WTC11 (cell line): ENCODE results near the gene NIFK. TPM values are rescaled to one million over a fixed set of nuclear protein-coding genes. Genes with fewer than 3 reads are reported as not detected.

ENCODE experiments used
- ATAC-seq: fragments of 200-7000 bp; cut with Tn5 transposase; 2 replicates; pipeline ENCODE4 v1.10.0; 2021; ENCODE audit warnings: mild to moderate bottlenecking, moderate library complexity
- CTCF ChIA-PET: fragments of 300-600 bp; sonication (Branson Sonifier 250); formaldehyde crosslinking; loops from one replicate; lab custom pipeline; 2021; ENCODE audit warnings: antibody characterized with exemption; lab: Charles Lee
- POLR2A ChIA-PET: fragments of 350-600 bp; sonication (Branson Sonifier 250); formaldehyde crosslinking; loops from one replicate; lab custom pipeline; 2021; ENCODE audit warnings: antibody characterized with exemption; lab: Charles Lee
- DNase-seq: peaks from one replicate; pipeline ENCODE4 v3.0.0; 2021; ENCODE audit warnings: low spot score
- H3K27ac Mint-ChIP-seq: 2 replicates; pipeline ENCODE4 v1.8.0; 2021; ENCODE audit warnings: mixed read lengths
- H3K27me3 Mint-ChIP-seq: 2 replicates; pipeline ENCODE4 v1.8.0; 2021; ENCODE audit warnings: low read depth, mild to moderate bottlenecking, moderate library complexity, mixed read lengths
- H3K36me3 Mint-ChIP-seq: 2 replicates; pipeline ENCODE4 v1.8.0; 2021; ENCODE audit warnings: mixed read lengths
- H3K4me1 Mint-ChIP-seq: 2 replicates; pipeline ENCODE4 v1.8.0; 2022; ENCODE audit warnings: mixed read lengths
- H3K4me3 Mint-ChIP-seq: 2 replicates; pipeline ENCODE4 v1.8.0; 2021; ENCODE audit warnings: mild to moderate bottlenecking, moderate library complexity, mixed read lengths
- H3K9me3 Mint-ChIP-seq: 2 replicates; pipeline ENCODE4 v1.8.0; 2021; ENCODE audit warnings: mixed read lengths
- CREM ChIP-seq: sonication (generic); formaldehyde crosslinking; IDR thresholded peaks from 2 replicates; pipeline ENCODE4 v1.8.1; 2022; ENCODE audit warnings: mild to moderate bottlenecking, missing genetic modification reagents, moderate library complexity
- ELF4 ChIP-seq: sonication (generic); formaldehyde crosslinking; IDR thresholded peaks from 2 replicates; pipeline ENCODE4 v1.8.1; 2022; ENCODE audit warnings: low read depth, mild to moderate bottlenecking, moderate library complexity, missing genetic modification reagents
- FOXP1 ChIP-seq: sonication (generic); formaldehyde crosslinking; IDR thresholded peaks from 2 replicates; pipeline ENCODE4 v1.8.0; 2022; ENCODE audit warnings: missing genetic modification reagents, mild to moderate bottlenecking, moderate library complexity, borderline replicate concordance
- GRHL2 ChIP-seq: fragments of 250-450 bp; sonication (Bioruptor Pico); IDR thresholded peaks from 2 replicates; pipeline ENCODE4 v1.8.0; 2022; ENCODE audit warnings: mild to moderate bottlenecking, moderate library complexity; ENCODE audit not compliant: insufficient replicate concordance, severe bottlenecking
- JAZF1 ChIP-seq: fragments of 250-450 bp; sonication (Bioruptor Pico); IDR thresholded peaks from 2 replicates; pipeline ENCODE4 v1.9.0; 2021; ENCODE audit warnings: moderate library complexity, mild to moderate bottlenecking, inconsistent platforms
- JUN ChIP-seq: sonication (generic); formaldehyde crosslinking; IDR thresholded peaks from 2 replicates; pipeline ENCODE4 v1.8.0; 2023; ENCODE audit warnings: mild to moderate bottlenecking, missing genetic modification reagents
- NFYB ChIP-seq: sonication (generic); formaldehyde crosslinking; conservative IDR thresholded peaks from 2 replicates; pipeline ENCODE4 v1.8.0; 2022; ENCODE audit warnings: low read depth, missing genetic modification reagents
- NR3C1 ChIP-seq: sonication (generic); formaldehyde crosslinking; conservative IDR thresholded peaks from 2 replicates; pipeline ENCODE4 v1.8.1; 2023; ENCODE audit warnings: low read depth, mild to moderate bottlenecking, missing genetic modification reagents
- OVOL2 ChIP-seq: fragments of 250-450 bp; sonication (Bioruptor Pico); IDR thresholded peaks from 2 replicates; pipeline ENCODE4 v1.9.0; 2021; ENCODE audit warnings: mild to moderate bottlenecking, borderline replicate concordance
- RELA ChIP-seq: sonication (generic); formaldehyde crosslinking; IDR thresholded peaks from 2 replicates; pipeline ENCODE4 v1.8.1; 2022; ENCODE audit warnings: missing genetic modification reagents, mild to moderate bottlenecking, borderline replicate concordance
- TEAD4 ChIP-seq: sonication (generic); formaldehyde crosslinking; IDR thresholded peaks from 2 replicates; pipeline ENCODE4 v1.8.0; 2022; ENCODE audit warnings: mild to moderate bottlenecking, missing genetic modification reagents
- TP53 ChIP-seq: sonication (generic); formaldehyde crosslinking; IDR thresholded peaks from 2 replicates; pipeline ENCODE4 v1.8.1; 2023; ENCODE audit warnings: mild to moderate bottlenecking, missing genetic modification reagents
- ZNF416 ChIP-seq: fragments of 250-450 bp; sonication (Bioruptor Pico); IDR thresholded peaks from 2 replicates; pipeline ENCODE4 v1.9.0; 2021; ENCODE audit warnings: mild to moderate bottlenecking, inconsistent platforms
- ZNF671 ChIP-seq: fragments of 250-450 bp; sonication (Bioruptor Pico); IDR thresholded peaks from 2 replicates; pipeline ENCODE4 v1.8.0; 2021; ENCODE audit warnings: mild to moderate bottlenecking
- total RNA-seq: library from RNA; stranded (reverse); gene quantifications from 3 replicates; pipeline ENCODE4 v1.2.3, GENCODE V29; 2021
- TF ChIP-seq, protein P1 (sequence below): sonication (generic); formaldehyde crosslinking; IDR thresholded peaks from 2 replicates; pipeline ENCODE4 v1.8.0; 2022; ENCODE audit warnings: mild to moderate bottlenecking, missing genetic modification reagents
- TF ChIP-seq, protein P2 (sequence below): sonication (generic); formaldehyde crosslinking; conservative IDR thresholded peaks from 2 replicates; pipeline ENCODE4 v1.8.1; 2022; ENCODE audit warnings: mild to moderate bottlenecking, missing genetic modification reagents
- TF ChIP-seq, protein P3 (sequence below): sonication (generic); formaldehyde crosslinking; IDR thresholded peaks from 2 replicates; pipeline ENCODE4 v1.8.0; 2023; ENCODE audit warnings: missing genetic modification reagents, mild to moderate bottlenecking, borderline replicate concordance
- TF ChIP-seq, protein P4 (sequence below): fragments of 250-450 bp; sonication (Bioruptor Pico); IDR thresholded peaks from 2 replicates; pipeline ENCODE4 v1.9.0; 2021; ENCODE audit warnings: mild to moderate bottlenecking
- TF ChIP-seq, protein P5 (sequence below): sonication (generic); formaldehyde crosslinking; IDR thresholded peaks from 2 replicates; pipeline ENCODE4 v1.8.1; 2022; ENCODE audit warnings: mild to moderate bottlenecking, missing genetic modification reagents, moderate library complexity, borderline replicate concordance
- TF ChIP-seq, protein P6 (sequence below): sonication (generic); formaldehyde crosslinking; IDR thresholded peaks from 2 replicates; pipeline ENCODE4 v1.8.1; 2022; ENCODE audit warnings: missing genetic modification reagents, borderline replicate concordance
- TF ChIP-seq, protein P7 (sequence below): sonication (generic); formaldehyde crosslinking; IDR thresholded peaks from 2 replicates; pipeline ENCODE4 v1.8.1; 2023; ENCODE audit warnings: mild to moderate bottlenecking, missing genetic modification reagents, borderline replicate concordance

Gene NIFK
- total RNA-seq, 1 experiment from 2014 or later, result 91.3 TPM

DNA sequence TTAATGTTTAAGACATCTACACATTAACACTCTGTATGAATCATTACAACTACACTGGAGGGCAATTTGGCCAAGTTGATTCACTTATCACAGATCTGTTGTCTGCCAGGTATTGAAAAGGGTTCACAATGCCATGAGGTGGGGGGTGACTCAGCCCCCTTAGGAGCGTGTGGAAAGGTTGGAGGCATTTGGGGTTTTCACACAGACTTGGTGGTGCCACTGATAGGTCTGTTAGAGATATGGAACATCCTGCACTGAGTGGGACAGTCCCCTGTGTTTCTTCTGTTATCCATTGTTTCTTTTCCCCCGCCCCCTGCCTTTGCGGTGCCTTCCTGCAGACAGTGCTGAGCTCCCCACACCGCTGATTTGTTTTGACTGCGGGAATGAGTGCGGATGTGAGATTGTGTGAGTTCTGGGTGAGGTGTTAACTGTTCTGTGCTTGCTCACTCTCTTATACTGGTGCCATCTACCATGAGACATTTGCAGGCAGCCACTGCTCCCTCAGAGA lies 9.4 kb upstream of the NIFK start:
- ATAC-seq, result no peak; the same call in 1 of the 2 replicates
- no peak for TF ChIP-seq ELF4
- no peak for TF ChIP-seq ZNF671 (CRISPR knock-in tag)
- TF ChIP-seq RELA, result no peak
- no peak for TF ChIP-seq NR3C1
- no peak for TF ChIP-seq OVOL2 (CRISPR knock-in tag)
- no peak for TF ChIP-seq TEAD4 (CRISPR knock-in tag)
- TF ChIP-seq TP53, result no peak
- no peak for TF ChIP-seq FOXP1 (CRISPR knock-in tag)
- TF ChIP-seq, protein P1, sequence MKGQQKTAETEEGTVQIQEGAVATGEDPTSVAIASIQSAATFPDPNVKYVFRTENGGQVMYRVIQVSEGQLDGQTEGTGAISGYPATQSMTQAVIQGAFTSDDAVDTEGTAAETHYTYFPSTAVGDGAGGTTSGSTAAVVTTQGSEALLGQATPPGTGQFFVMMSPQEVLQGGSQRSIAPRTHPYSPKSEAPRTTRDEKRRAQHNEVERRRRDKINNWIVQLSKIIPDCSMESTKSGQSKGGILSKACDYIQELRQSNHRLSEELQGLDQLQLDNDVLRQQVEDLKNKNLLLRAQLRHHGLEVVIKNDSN, result no peak
- no peak for TF ChIP-seq JUN (CRISPR knock-in tag)
- TF ChIP-seq, protein P2, sequence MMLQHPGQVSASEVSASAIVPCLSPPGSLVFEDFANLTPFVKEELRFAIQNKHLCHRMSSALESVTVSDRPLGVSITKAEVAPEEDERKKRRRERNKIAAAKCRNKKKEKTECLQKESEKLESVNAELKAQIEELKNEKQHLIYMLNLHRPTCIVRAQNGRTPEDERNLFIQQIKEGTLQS (CRISPR knock-in tag), result no peak
- TF ChIP-seq JAZF1 (CRISPR knock-in tag), result no peak
- TF ChIP-seq, protein P3, sequence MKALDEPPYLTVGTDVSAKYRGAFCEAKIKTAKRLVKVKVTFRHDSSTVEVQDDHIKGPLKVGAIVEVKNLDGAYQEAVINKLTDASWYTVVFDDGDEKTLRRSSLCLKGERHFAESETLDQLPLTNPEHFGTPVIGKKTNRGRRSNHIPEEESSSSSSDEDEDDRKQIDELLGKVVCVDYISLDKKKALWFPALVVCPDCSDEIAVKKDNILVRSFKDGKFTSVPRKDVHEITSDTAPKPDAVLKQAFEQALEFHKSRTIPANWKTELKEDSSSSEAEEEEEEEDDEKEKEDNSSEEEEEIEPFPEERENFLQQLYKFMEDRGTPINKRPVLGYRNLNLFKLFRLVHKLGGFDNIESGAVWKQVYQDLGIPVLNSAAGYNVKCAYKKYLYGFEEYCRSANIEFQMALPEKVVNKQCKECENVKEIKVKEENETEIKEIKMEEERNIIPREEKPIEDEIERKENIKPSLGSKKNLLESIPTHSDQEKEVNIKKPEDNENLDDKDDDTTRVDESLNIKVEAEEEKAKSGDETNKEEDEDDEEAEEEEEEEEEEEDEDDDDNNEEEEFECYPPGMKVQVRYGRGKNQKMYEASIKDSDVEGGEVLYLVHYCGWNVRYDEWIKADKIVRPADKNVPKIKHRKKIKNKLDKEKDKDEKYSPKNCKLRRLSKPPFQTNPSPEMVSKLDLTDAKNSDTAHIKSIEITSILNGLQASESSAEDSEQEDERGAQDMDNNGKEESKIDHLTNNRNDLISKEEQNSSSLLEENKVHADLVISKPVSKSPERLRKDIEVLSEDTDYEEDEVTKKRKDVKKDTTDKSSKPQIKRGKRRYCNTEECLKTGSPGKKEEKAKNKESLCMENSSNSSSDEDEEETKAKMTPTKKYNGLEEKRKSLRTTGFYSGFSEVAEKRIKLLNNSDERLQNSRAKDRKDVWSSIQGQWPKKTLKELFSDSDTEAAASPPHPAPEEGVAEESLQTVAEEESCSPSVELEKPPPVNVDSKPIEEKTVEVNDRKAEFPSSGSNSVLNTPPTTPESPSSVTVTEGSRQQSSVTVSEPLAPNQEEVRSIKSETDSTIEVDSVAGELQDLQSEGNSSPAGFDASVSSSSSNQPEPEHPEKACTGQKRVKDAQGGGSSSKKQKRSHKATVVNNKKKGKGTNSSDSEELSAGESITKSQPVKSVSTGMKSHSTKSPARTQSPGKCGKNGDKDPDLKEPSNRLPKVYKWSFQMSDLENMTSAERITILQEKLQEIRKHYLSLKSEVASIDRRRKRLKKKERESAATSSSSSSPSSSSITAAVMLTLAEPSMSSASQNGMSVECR (CRISPR knock-in tag), result no peak
- no peaks in the 10 kb centered on the region for H3K4me1 Mint-ChIP-seq
- ChIA-PET POLR2A (no interaction called here), CTCF (interaction anchor here (1.3 kb wide), 1 partner anchor 9 kb away, joined by 3 read pairs; the partner anchor contains the start of gene TSN)
- H3K36me3 Mint-ChIP-seq, result no peaks in the 10 kb centered on the region
- no peak for DNase-seq
- H3K9me3 Mint-ChIP-seq, result no peaks in the 10 kb centered on the region
- no peak overlapping the region for H3K27ac Mint-ChIP-seq
- H3K4me3 Mint-ChIP-seq, result no peak overlapping the region
- no peaks in the 10 kb centered on the region; the same call in 1 of the 2 replicates for H3K27me3 Mint-ChIP-seq

DNA sequence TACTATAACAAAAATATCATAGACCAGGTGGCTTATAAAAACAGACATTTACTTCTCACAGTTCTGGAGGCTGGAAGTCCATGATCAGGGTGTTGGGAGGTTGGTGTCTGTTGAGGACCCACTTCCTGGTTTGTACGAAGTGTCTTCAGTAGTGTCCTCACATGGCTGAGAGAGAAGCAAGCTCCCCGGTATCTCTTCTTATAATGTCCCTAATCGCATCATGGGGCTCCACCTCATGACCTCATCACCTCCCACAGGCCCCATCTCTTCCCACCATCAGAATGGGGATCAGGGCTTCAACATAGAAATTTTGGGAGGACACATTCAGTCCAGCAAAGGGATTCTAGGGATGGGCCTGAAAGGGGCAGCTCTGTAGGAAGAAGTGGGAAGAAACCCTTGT lies 4.8 kb upstream of the NIFK start:
- DNase-seq, result no peak
- TF ChIP-seq, protein P4, sequence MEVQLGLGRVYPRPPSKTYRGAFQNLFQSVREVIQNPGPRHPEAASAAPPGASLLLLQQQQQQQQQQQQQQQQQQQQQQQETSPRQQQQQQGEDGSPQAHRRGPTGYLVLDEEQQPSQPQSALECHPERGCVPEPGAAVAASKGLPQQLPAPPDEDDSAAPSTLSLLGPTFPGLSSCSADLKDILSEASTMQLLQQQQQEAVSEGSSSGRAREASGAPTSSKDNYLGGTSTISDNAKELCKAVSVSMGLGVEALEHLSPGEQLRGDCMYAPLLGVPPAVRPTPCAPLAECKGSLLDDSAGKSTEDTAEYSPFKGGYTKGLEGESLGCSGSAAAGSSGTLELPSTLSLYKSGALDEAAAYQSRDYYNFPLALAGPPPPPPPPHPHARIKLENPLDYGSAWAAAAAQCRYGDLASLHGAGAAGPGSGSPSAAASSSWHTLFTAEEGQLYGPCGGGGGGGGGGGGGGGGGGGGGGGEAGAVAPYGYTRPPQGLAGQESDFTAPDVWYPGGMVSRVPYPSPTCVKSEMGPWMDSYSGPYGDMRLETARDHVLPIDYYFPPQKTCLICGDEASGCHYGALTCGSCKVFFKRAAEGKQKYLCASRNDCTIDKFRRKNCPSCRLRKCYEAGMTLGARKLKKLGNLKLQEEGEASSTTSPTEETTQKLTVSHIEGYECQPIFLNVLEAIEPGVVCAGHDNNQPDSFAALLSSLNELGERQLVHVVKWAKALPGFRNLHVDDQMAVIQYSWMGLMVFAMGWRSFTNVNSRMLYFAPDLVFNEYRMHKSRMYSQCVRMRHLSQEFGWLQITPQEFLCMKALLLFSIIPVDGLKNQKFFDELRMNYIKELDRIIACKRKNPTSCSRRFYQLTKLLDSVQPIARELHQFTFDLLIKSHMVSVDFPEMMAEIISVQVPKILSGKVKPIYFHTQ (CRISPR knock-in tag), result no peak
- TF ChIP-seq, protein P5, sequence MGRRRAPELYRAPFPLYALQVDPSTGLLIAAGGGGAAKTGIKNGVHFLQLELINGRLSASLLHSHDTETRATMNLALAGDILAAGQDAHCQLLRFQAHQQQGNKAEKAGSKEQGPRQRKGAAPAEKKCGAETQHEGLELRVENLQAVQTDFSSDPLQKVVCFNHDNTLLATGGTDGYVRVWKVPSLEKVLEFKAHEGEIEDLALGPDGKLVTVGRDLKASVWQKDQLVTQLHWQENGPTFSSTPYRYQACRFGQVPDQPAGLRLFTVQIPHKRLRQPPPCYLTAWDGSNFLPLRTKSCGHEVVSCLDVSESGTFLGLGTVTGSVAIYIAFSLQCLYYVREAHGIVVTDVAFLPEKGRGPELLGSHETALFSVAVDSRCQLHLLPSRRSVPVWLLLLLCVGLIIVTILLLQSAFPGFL (CRISPR knock-in tag), result no peak
- TF ChIP-seq GRHL2 (no peak), NFYB (CRISPR knock-in tag) (no peak), ZNF416 (CRISPR knock-in tag) (no peak), CREM (no peak)
- TF ChIP-seq, protein P6, sequence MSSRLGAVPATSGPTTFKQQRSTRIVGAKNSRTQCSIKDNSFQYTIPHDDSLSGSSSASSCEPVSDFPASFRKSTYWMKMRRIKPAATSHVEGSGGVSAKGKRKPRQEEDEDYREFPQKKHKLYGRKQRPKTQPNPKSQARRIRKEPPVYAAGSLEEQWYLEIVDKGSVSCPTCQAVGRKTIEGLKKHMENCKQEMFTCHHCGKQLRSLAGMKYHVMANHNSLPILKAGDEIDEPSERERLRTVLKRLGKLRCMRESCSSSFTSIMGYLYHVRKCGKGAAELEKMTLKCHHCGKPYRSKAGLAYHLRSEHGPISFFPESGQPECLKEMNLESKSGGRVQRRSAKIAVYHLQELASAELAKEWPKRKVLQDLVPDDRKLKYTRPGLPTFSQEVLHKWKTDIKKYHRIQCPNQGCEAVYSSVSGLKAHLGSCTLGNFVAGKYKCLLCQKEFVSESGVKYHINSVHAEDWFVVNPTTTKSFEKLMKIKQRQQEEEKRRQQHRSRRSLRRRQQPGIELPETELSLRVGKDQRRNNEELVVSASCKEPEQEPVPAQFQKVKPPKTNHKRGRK, result no peak
- TF ChIP-seq, protein P7, sequence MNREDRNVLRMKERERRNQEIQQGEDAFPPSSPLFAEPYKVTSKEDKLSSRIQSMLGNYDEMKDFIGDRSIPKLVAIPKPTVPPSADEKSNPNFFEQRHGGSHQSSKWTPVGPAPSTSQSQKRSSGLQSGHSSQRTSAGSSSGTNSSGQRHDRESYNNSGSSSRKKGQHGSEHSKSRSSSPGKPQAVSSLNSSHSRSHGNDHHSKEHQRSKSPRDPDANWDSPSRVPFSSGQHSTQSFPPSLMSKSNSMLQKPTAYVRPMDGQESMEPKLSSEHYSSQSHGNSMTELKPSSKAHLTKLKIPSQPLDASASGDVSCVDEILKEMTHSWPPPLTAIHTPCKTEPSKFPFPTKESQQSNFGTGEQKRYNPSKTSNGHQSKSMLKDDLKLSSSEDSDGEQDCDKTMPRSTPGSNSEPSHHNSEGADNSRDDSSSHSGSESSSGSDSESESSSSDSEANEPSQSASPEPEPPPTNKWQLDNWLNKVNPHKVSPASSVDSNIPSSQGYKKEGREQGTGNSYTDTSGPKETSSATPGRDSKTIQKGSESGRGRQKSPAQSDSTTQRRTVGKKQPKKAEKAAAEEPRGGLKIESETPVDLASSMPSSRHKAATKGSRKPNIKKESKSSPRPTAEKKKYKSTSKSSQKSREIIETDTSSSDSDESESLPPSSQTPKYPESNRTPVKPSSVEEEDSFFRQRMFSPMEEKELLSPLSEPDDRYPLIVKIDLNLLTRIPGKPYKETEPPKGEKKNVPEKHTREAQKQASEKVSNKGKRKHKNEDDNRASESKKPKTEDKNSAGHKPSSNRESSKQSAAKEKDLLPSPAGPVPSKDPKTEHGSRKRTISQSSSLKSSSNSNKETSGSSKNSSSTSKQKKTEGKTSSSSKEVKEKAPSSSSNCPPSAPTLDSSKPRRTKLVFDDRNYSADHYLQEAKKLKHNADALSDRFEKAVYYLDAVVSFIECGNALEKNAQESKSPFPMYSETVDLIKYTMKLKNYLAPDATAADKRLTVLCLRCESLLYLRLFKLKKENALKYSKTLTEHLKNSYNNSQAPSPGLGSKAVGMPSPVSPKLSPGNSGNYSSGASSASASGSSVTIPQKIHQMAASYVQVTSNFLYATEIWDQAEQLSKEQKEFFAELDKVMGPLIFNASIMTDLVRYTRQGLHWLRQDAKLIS (CRISPR knock-in tag), result no peak

More for the DNA sequence above, 4.8 kb upstream of the NIFK start:
- no peak for ATAC-seq
- no peaks in the 10 kb centered on the region for H3K36me3 Mint-ChIP-seq
- H3K4me3 Mint-ChIP-seq, result no peak overlapping the region
- H3K27me3 Mint-ChIP-seq, result no peaks in the 10 kb centered on the region; the same call in 1 of the 2 replicates
- peaks cover 5% of the 10 kb centered on the region for H3K4me1 Mint-ChIP-seq
- H3K9me3 Mint-ChIP-seq, result no peaks in the 10 kb centered on the region
- ChIA-PET CTCF (no interaction called here), POLR2A (no interaction called here)
- H3K27ac Mint-ChIP-seq, result no peak overlapping the region
